HEK293T (cell line): ENCODE results near the gene PARD6B.

Experiments used
- FOXK2 ChIP-seq: fragments of 450-650 bp; IDR thresholded peaks from 2 replicates; pipeline ENCODE4 v1.6.1; 2016; ENCODE audit warnings: mild to moderate bottlenecking
- PKNOX1 ChIP-seq: fragments of 450-650 bp; IDR thresholded peaks from 2 replicates; pipeline ENCODE4 v1.6.1; 2016
- SUZ12 ChIP-seq: fragments of 450-650 bp; IDR thresholded peaks from 2 replicates; pipeline ENCODE4 v1.6.1; 2016; ENCODE audit warnings: mild to moderate bottlenecking

- TF ChIP-seq PKNOX1 (no peak), SUZ12 (no peak), FOXK2 (no peak)
Measured at GRCh38 chr20:50709636-50709973, 21.8 kb upstream of the PARD6B start.
